Testis (tissue), 3 donors: ENCODE data around the gene ABHD12. TPM values are rescaled to one million over a fixed set of nuclear protein-coding genes. Genes with fewer than 3 reads are reported as not detected.

Experiments
- DNase-seq: peaks from one replicate; pipeline ENCODE4 v3.0.0-alpha.2; 2019
- H3K27ac ChIP-seq, 2 donors: fragments of 200-600 bp; sonication (generic); one replicate each; pipeline ENCODE4 v1.5.1; 2019
- H3K27me3 ChIP-seq: fragments of 200-600 bp; sonication (generic); one replicate; pipeline ENCODE4 v1.5.1; 2019
- H3K36me3 ChIP-seq: fragments of 200-600 bp; sonication (generic); one replicate; pipeline ENCODE4 v1.5.1; 2017; ENCODE audit warnings: low read depth; ENCODE audit errors: missing control alignments
- H3K4me1 ChIP-seq: fragments of 200-600 bp; sonication (generic); one replicate; pipeline ENCODE4 v1.5.1; 2019
- H3K4me3 ChIP-seq, 2 donors: fragments of 200-600 bp; sonication (generic); one replicate each; pipeline ENCODE4 v1.5.1; 2017 to 2019
- H3K9me3 ChIP-seq: fragments of 200-600 bp; sonication (generic); one replicate; pipeline ENCODE4 v1.5.1; 2017
- CTCF ChIP-seq, 3 experiments: fragments of 450-650 bp in 2 of 3; fragments of 200-600 bp in 1 of 3; sonication (generic) in 1 of 3; IDR thresholded peaks; one replicate each; pipeline ENCODE4 v1.5.1; 2016 to 2019; ENCODE audit warnings: antibody characterized with exemption in 3 of 3, mild to moderate bottlenecking in 2 of 3, moderate library complexity in 1 of 3
- POLR2A ChIP-seq: fragments of 450-650 bp; IDR thresholded peaks from one replicate; pipeline ENCODE4 v1.6.1; 2017; ENCODE audit warnings: antibody characterized with exemption, mild to moderate bottlenecking, moderate library complexity
- WGBS, 2 donors: methylation state at CpG; one replicate each; pipeline ENCODE4 v1.1.5; 2018; 5-methylcytosine and 5-hydroxymethylcytosine counted together
- intact Hi-C: fragments of 100-400 bp; cut with DNase I; formaldehyde crosslinking; loops from one replicate; pipeline ENCODE4 v1.15.1; 2023; ENCODE audit warnings: low total_unique reads
- polyA plus RNA-seq: library from polyadenylated mRNA; stranded (reverse); fragments of 350-450 nt; fragmentation: Illumina TruSeq; extraction: RNeasy Lipid Tissue Mini Kit (QIAGEN cat#74804); gene quantifications from one replicate; pipeline ENCODE4 v1.2.3, GENCODE V29; 2014; ENCODE audit warnings: low read depth, low replicate concordance; ENCODE audit not compliant: insufficient read depth
- total RNA-seq, 2 donors: library from RNA; depleted of rRNA; stranded (reverse); fragments of >200 nt; gene quantifications; one replicate each; pipeline ENCODE4 v1.2.3, GENCODE V29; 2016

Gene ABHD12
- total and polyA plus RNA-seq, 3 donors from 2014 or later = 40.8 to 51.5 (median 47.5) TPM

- H3K4me3 ChIP-seq = no peak overlapping the region
- no peak overlapping the region for H3K27ac ChIP-seq
- WGBS, 2 donors = 88 to 97% methylated on average over 6 to 10 of the region's 10 CpGs
- intact Hi-C loops = loop anchor here (10.0 kb wide), 1 partner anchor 97 kb away; the partner anchor contains the start of gene ABHD12
- no peaks in the 10 kb centered on the region for H3K36me3 ChIP-seq
- peaks cover 16% of the 10 kb centered on the region for H3K4me1 ChIP-seq
- no peak for DNase-seq
- H3K9me3 ChIP-seq = no peaks in the 10 kb centered on the region
- H3K27me3 ChIP-seq = no peaks in the 10 kb centered on the region
- TF ChIP-seq CTCF (IDR thresholded peaks at IDR 0.05) (no peak), POLR2A (no peak)
Observed at GRCh38 chr20:25297141-25297905, 93.3 kb downstream of the ABHD12 start.

GRCh38 chr20:25296094-25297093, 94.2 kb downstream of the ABHD12 start:
- intact Hi-C loops = loop anchor here (10.0 kb wide), 1 partner anchor 98 kb away; the partner anchor contains the start of gene ABHD12
- H3K4me1 ChIP-seq = peaks cover 23% of the 10 kb centered on the region
- H3K4me3 ChIP-seq = no peak overlapping the region
- peak overlapping the region; percentile 24 for H3K27ac ChIP-seq
- H3K36me3 ChIP-seq = no peaks in the 10 kb centered on the region
- peak; percentile 40 for DNase-seq
- TF ChIP-seq CTCF (IDR thresholded peaks at IDR 0.05) = peak in 2 of 3 experiments; percentile 10 to 25
- no peak for TF ChIP-seq POLR2A
- WGBS, 2 donors = 62 to 73% methylated on average over 16 to 24 of the region's 24 CpGs
- H3K9me3 ChIP-seq = no peaks in the 10 kb centered on the region
- H3K27me3 ChIP-seq = no peaks in the 10 kb centered on the region

DNA sequence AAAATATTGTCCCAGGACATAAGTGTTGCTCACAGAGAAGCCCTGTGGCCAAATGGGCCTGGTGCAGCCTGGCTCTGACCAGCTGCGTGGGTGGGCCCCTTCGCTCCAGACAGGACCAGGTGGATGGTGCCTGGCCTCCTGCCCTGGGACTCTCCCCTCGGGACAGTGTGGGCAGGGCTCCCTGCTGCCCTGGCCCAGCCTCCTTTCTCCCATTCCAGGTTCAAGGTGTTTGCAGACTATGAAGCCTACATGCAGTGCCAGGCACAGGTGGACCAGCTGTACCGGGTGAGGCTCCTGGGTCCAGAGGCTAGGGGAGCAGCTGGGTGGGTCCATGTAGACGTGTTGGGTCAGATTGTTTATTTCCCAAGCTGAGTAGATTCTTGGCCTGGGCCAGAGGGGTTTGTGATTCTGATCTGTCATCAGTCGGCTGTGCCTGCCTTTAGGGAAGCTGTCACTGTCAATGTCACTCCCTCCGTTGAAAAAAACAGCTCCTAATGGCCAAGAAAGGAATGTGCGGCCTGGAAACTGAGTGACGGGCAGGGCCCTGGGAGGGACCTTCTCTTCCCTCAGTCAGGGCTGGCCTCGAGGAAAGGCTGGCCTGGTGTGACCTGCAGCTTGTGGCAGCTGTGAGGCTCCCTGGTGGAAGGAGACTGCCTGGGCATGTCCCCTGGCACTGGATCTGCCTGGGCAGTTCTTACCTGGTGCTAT, 95.1 kb downstream of the ABHD12 start:
- Histone ChIP-seq H3K9me3 (no peaks in the 10 kb centered on the region), H3K27ac (peak overlapping the region; percentile 24 to 28), H3K4me3 (no peak overlapping the region), H3K27me3 (no peaks in the 10 kb centered on the region), H3K36me3 (no peaks in the 10 kb centered on the region), H3K4me1 (peaks cover 28% of the 10 kb centered on the region)
- WGBS, 2 donors = 63 to 65% methylated on average over 7 to 10 of the region's 10 CpGs
- TF ChIP-seq CTCF (IDR thresholded peaks at IDR 0.05) (no peak), POLR2A (no peak)
- intact Hi-C loops = loop anchor here (10.0 kb wide), 1 partner anchor 99 kb away; the partner anchor contains the start of gene ABHD12
- DNase-seq = no peak
